HG02973 (cell line): ENCODE measurements around the gene TP73.

ENCODE experiments used
- ATAC-seq: cut with Tn5 transposase; IDR thresholded peaks from one replicate; pipeline ENCODE4 v1.9.1; 2021; ENCODE audit warnings: moderate library complexity; ENCODE audit not compliant: unreplicated experiment

Gene TP73

DNA sequence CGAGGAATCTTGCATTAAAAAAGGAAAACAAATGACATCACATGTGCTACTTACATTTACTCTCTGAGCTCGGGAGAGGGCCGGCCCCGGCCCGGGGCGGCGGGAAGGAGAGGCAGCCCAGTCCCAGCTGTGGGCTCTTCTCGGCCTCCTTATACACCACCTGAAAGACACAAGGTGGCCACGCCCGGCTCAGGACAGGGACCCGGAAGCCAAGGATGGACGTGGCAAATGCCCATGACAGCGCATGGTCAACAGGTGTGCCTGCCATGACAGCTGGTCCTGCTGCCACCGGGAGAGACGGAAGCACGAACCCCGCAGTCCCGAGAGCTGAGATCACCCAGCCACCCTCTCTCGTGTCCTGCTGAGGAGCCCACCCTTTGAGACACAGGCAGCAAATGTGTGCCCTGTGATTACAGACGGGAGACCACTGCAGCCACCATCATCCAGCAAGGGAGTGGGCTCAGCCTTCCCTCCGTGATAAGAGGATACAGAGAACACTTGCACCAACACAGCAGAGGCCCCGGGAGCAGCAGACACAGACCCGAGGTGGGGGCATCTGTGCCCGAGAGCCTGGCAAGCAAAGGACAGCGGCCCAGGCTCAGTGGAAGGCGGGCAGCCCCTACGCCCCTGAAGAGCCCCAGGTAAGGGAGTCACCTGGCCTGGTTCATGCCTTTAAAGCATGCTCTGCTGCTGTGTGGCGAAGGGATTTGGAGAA lies 18.8 kb upstream of the TP73 start:
- ATAC-seq, result no peak

DNA sequence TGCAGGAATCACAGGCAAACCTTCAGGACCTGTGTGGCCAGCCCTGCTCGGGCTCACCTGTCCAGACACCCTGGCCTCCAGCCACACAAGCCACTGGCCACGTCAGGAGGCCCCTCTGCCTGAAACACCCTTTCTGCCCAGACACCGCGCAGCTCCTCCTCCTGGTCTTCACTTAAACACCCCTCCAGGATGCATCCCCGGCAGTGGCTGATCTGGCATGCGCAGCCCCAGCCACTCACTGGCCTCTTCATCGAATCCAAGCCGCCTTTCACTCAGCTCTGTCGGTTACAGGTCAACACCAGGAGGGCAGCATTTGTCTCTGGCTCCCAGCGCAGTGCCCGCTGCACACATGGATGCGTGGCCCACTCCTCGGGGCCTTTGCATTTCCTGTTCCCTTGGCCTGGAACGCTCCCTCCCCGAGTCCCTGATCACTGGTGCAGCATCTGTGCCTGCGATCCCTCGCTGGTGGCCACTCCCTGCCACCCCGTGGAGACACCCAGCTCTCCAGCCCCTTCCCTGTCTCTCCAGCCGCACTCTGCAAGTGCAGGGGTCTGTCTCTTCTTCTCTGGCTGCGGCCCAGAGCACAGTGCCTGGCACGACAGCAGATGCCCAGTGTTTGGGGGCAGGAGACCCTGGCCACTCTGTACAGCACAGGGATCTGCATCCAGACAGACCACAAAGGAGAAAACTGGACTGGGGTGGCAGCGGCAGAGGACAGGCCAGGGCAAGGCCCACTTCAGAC lies 18.1 kb upstream of the TP73 start:
- ATAC-seq, result no peak

GRCh38 chr1:3636080-3636479 lies 16.2 kb upstream of the TP73 start:
- ATAC-seq, result no peak

DNA sequence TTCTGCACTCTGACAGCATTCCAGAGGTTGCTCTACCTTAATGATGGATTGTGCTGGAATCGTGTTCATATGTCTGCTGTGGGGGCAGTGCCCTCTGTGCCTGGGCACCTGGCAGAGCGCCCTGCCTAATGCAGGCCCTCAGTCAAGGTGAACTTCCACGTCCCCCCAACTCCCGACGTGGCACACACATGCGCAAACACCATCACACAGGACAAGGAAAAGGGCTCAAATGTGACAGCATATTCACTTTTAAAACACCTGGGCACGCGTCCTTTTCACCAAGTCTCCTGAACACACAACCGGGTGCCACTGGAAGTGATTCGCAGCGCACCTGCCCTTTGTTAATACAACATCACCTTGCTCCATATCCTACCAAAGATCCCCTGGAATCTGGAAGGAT lies 15.8 kb upstream of the TP73 start:
- no peak for ATAC-seq

DNA sequence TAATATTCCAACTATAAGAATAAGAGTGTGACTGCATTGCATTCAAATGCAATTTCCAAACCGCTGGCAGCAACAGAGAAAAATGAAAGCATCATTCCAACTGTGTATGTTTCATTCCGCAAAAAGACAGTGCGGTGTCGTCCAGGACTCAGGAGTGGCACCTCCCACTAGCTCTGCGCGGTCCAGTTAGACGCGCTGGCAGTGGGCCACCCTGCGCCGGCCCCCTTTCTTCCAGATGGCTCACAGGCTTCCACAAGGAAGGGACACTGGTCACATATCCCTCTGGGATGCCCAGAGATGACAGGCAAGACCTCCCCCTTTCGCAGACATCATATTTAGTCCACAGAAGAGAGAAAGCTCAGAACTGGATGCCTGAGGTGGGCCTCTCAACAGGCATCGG lies 14.3 kb upstream of the TP73 start:
- no peak for ATAC-seq

DNA sequence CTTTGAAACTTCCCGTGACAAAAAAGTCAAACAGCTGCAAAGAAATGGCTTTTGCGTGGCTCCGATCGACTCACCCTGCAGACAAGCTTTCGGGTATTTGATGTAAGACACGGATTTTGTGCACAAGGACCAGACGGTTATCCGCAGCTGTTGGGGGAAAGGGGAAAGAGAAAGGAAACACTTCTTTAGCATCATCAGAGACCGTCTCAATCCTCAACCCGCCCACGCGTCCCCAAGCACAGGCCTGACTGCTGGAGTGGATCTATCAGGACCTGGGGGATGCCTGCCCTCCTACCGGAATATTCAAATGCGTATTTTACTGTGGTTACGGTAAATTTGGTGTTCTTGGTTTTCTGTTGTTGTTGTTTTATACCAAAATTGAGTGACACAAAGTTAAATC lies 13.6 kb upstream of the TP73 start:
- no peak for ATAC-seq

- no peak for ATAC-seq
These were observed 12.9 kb upstream of the TP73 start for GRCh38 chr1:3639397-3639911.

- ATAC-seq, result no peak
These were observed 12.0 kb upstream of the TP73 start for GRCh38 chr1:3640121-3640837.

GRCh38 chr1:3641046-3641760 lies 11.1 kb upstream of the TP73 start:
- ATAC-seq, result no peak

GRCh38 chr1:3641816-3642215 lies 10.5 kb upstream of the TP73 start:
- no peak for ATAC-seq

- no peak for ATAC-seq
These were observed 9.2 kb upstream of the TP73 start for GRCh38 chr1:3642919-3643675.

DNA sequence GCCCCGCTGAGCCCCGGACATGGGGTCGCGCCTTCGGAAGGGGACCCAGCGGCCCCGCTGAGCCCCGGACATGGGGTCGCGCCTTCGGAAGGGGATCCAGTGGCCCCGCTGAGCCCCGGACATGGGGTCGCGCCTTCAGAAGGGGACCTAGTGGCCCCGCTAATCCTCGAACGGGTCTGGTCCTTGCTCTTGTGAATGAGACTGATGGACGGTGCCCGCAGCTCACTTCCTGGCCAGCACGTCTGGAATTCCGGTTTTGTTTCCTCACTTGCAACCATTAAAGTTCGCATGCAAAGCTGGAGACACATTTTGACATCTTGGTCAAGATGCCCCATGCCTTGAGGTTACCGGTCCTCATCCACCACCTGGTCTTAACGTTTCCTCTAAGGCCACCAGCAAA lies 8.0 kb upstream of the TP73 start:
- ATAC-seq, result no peak

- ATAC-seq, result no peak
These were observed 7.1 kb upstream of the TP73 start for GRCh38 chr1:3645247-3645646.

- no peak for ATAC-seq
These were observed 6.5 kb upstream of the TP73 start for GRCh38 chr1:3645666-3646355.

GRCh38 chr1:3646596-3646995 lies 5.7 kb upstream of the TP73 start:
- ATAC-seq, result no peak

GRCh38 chr1:3649342-3650247 lies 2.7 kb upstream of the TP73 start, which contains the start of gene WRAP73:
TSS of gene WRAP73 (minus strand) at chr1:3650103. CDS start at chr1:3649999, 104 bp downstream.
- ATAC-seq, result peak; percentile 81

DNA sequence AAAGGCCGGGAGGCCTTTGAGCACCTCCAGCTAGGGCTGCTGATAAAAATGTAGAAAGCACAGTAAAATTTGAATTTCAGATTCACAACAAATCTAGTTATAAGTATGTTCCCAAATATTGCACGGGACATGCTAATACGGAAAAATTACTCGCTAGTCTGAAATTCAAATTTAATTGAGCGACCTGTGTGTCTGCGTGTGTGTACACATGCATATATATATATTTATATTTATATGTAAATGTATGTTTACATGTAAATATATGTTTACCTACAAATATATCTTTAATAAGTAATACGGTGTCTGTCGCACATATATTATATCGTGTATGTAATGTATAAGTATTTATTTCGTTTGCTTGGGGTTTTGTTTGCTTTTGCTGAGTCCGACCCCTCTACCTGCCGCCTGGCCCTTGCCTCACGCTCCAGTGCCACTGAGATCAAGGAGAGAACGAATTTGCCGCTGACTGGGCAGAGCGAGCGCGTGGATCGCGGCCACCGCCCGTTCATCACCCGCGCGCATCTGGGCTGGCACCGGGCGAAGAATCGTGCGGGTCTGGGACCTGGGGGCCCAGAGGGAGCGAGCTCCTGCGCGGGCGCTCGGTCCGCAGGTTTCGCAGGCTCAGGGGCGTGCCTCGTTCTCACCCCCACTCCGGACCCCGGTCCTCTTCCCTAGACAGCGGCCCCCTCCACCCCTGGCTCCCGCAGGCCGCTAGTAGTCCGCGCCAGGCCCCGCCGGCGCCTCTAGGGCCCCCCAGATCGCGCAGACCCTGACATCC lies 1.9 kb upstream of the TP73 start:
- ATAC-seq, result no peak
